ENCODE results near the gene LMX1A.

LMX1A gene

DNA sequence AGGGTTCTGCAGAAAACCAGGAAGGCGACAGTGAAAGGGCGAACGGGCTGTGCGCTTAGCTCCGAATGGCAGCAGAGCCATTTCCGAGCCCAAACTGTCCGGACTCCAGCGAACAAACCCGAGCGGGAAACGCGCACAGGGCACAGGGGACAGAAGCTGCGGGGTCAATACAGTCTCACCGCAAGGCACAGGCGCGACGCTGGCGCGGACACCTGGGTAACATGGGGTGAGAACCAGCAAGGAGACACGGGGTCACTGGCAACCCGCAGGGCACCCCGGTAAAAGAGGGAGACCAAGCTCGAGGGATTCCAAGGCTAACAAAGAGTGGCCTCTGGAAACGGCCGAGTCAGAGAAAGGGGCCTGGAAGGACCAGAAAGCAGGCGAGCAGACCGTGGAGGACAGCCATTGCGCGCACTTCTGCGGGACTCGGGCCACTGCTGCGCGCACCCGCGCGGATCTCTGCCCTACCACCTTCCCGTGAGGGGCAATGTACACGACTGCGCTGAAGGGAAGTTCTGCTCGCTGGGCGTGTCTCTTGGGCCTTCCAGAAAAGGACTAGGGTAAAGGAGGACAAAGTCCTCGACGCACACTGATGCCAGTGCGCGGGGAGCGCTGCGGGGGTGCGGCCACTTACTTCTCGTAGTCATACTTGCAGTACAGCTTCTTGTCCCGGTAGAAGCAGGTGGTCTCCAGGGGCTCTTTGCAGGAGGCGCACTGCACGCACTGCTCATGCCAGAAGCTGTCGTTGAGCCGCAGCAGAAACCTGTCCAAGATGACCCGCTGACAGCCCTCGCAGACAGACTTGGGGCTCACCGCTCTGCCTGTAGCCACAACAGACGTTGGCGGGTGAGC, 3.8 kb downstream of the LMX1A start:
- no peaks in the 10 kb centered on the region for H3K36me3 ChIP-seq (replicated peaks; ENCODE audit: insufficient read depth, low read length)
- no peaks in the 10 kb centered on the region for H3F3A ChIP-seq (ENCODE audit: insufficient read depth, low read length)
- no peak overlapping the region for H2AFZ ChIP-seq (ENCODE audit: low read length)
- H3K4me1 ChIP-seq (ENCODE audit: low read length) = no peaks in the 10 kb centered on the region
- no peak for DNase-seq
- no peak overlapping the region for H3K27ac ChIP-seq (ENCODE audit: low read length)
- H3K27me3 ChIP-seq (replicated peaks; ENCODE audit: insufficient read depth, low read length) = peaks cover 25% of the 10 kb centered on the region
- H4K20me1 ChIP-seq (ENCODE audit: insufficient read depth, low read length) = no peaks in the 10 kb centered on the region
- no peaks in the 10 kb centered on the region for H3K9me2 ChIP-seq (replicated peaks; ENCODE audit: insufficient read depth, low read length)
- TF ChIP-seq, protein P1, sequence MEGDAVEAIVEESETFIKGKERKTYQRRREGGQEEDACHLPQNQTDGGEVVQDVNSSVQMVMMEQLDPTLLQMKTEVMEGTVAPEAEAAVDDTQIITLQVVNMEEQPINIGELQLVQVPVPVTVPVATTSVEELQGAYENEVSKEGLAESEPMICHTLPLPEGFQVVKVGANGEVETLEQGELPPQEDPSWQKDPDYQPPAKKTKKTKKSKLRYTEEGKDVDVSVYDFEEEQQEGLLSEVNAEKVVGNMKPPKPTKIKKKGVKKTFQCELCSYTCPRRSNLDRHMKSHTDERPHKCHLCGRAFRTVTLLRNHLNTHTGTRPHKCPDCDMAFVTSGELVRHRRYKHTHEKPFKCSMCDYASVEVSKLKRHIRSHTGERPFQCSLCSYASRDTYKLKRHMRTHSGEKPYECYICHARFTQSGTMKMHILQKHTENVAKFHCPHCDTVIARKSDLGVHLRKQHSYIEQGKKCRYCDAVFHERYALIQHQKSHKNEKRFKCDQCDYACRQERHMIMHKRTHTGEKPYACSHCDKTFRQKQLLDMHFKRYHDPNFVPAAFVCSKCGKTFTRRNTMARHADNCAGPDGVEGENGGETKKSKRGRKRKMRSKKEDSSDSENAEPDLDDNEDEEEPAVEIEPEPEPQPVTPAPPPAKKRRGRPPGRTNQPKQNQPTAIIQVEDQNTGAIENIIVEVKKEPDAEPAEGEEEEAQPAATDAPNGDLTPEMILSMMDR (IDR thresholded peaks at IDR 0.05; ENCODE audit: low read length) = no peak
- TF ChIP-seq EZH2phosphoT487 (IDR thresholded peaks at IDR 0.05; ENCODE audit: low read length) (no peak), EZH2 (optimal IDR thresholded peaks at IDR 0.05; ENCODE audit: low read depth, low read length) (no peak)
- no peaks in the 10 kb centered on the region for H3K79me2 ChIP-seq (ENCODE audit: low read length)
- no peak overlapping the region for H3K4me3 ChIP-seq (ENCODE audit: low read length)
- H3K9ac ChIP-seq (ENCODE audit: low read length) = no peak overlapping the region
- no peaks in the 10 kb centered on the region for H3K9me3 ChIP-seq (replicated peaks; ENCODE audit: insufficient read depth, low read length)
- no peak overlapping the region for H3K4me2 ChIP-seq (ENCODE audit: low read depth, low read length)

DNA sequence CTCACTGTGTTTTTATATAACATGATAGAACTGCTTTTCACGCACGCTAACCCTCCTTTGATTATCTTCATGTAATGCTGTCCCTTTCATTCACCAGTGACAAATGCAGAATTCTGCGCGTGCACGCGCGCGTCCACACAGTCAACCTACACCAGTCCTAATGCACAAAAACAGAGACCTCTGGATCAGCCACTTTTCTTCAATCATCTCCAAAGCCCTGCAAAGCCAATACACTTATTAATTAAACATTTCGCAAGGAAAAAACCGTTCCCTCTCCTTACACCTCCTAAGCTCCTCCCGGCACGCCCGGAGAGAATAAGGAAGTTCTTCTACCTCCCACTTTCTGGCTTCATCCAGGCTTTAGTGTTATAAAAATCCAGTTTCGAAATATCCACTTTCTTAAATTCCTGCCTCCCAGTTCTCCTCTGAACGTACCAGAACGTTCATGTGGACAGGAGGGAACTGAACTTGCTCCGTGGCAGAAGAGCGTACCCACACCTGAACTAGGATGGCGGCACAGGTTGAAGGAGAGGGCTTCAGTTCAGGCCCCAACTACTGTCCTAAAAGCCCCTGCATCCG, 4.6 kb downstream of the LMX1A start:
- Histone ChIP-seq H3K27ac (ENCODE audit: low read length) (no peak overlapping the region), H3K4me3 (ENCODE audit: low read length) (no peak overlapping the region), H4K20me1 (ENCODE audit: insufficient read depth, low read length) (no peaks in the 10 kb centered on the region), H2AFZ (ENCODE audit: low read length) (no peak overlapping the region), H3K36me3 (replicated peaks; ENCODE audit: insufficient read depth, low read length) (no peaks in the 10 kb centered on the region), H3K9me2 (replicated peaks; ENCODE audit: insufficient read depth, low read length) (no peaks in the 10 kb centered on the region), H3K9me3 (replicated peaks; ENCODE audit: insufficient read depth, low read length) (no peaks in the 10 kb centered on the region), H3F3A (ENCODE audit: insufficient read depth, low read length) (no peaks in the 10 kb centered on the region), H3K4me1 (ENCODE audit: low read length) (no peaks in the 10 kb centered on the region), H3K27me3 (replicated peaks; ENCODE audit: insufficient read depth, low read length) (peaks cover 25% of the 10 kb centered on the region), H3K4me2 (ENCODE audit: low read depth, low read length) (no peak overlapping the region), H3K9ac (ENCODE audit: low read length) (no peak overlapping the region), H3K79me2 (ENCODE audit: low read length) (no peaks in the 10 kb centered on the region)
- no peak for TF ChIP-seq EZH2 (optimal IDR thresholded peaks at IDR 0.05; ENCODE audit: low read depth, low read length)
- no peak for TF ChIP-seq EZH2phosphoT487 (IDR thresholded peaks at IDR 0.05; ENCODE audit: low read length)
- TF ChIP-seq, protein P1 (IDR thresholded peaks at IDR 0.05; ENCODE audit: low read length) = no peak
- no peak for DNase-seq

GRCh38 chr1:165350840-165351239, 5.7 kb downstream of the LMX1A start:
- Histone ChIP-seq H3K36me3 (replicated peaks; ENCODE audit: insufficient read depth, low read length) (no peaks in the 10 kb centered on the region), H2AFZ (ENCODE audit: low read length) (no peak overlapping the region), H3K4me2 (ENCODE audit: low read depth, low read length) (no peak overlapping the region), H3K27me3 (replicated peaks; ENCODE audit: insufficient read depth, low read length) (peaks cover 25% of the 10 kb centered on the region), H3F3A (ENCODE audit: insufficient read depth, low read length) (no peaks in the 10 kb centered on the region), H3K27ac (ENCODE audit: low read length) (no peak overlapping the region), H3K4me3 (ENCODE audit: low read length) (no peak overlapping the region), H3K9ac (ENCODE audit: low read length) (no peak overlapping the region), H4K20me1 (ENCODE audit: insufficient read depth, low read length) (no peaks in the 10 kb centered on the region), H3K9me2 (replicated peaks; ENCODE audit: insufficient read depth, low read length) (no peaks in the 10 kb centered on the region), H3K4me1 (ENCODE audit: low read length) (no peaks in the 10 kb centered on the region), H3K9me3 (replicated peaks; ENCODE audit: insufficient read depth, low read length) (no peaks in the 10 kb centered on the region), H3K79me2 (ENCODE audit: low read length) (no peaks in the 10 kb centered on the region)
- TF ChIP-seq EZH2 (optimal IDR thresholded peaks at IDR 0.05; ENCODE audit: low read depth, low read length) (no peak), EZH2phosphoT487 (IDR thresholded peaks at IDR 0.05; ENCODE audit: low read length) (no peak)
- TF ChIP-seq, protein P1 (IDR thresholded peaks at IDR 0.05; ENCODE audit: low read length) = no peak
- no peak for DNase-seq
